ENCODE results near the gene POP7.

GRCh38 chr7:100673302-100673941, 32.5 kb upstream of the POP7 start, which contains the start of gene GNB2:
- TF ChIP-seq CTCF (IDR thresholded peaks at IDR 0.05) (no peak), POLR2A (IDR thresholded peaks at IDR 0.05) (peak; percentile 25), POLR2AphosphoS5 (IDR thresholded peaks at IDR 0.05) (peak in 2 of 3 donors; percentile 71 to 78)
